ENCODE data around the gene TM2D3.
A peak's percentile ranks its signal among the peaks of the same experiment; 100 is the strongest.

Gene TM2D3

DNA sequence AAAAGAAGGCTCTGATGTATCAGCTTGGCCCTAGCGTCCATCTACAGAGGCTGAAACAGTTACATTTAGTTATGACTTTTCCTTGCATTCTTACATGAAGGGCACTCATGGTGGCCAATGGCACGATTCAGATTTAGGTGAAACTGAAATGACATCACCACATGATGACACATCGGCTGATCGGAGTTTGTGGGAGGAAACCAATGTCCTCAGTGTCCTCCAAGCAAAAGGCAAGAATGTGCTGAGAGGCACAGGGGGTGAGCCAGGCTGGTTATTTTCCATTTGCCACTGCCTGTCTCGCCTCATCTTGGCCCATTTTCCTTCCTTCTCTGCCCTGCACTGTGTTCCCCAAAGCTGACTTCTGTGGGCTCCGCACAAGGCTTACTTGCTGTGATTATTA, 37.7 kb upstream of the TM2D3 start:
- no peak for ATAC-seq
- TF ChIP-seq ZNF8 (CRISPR knock-in tag; IDR thresholded peaks at IDR 0.05) (no peak), CSDC2 (CRISPR knock-in tag; IDR thresholded peaks at IDR 0.05) (no peak)

DNA sequence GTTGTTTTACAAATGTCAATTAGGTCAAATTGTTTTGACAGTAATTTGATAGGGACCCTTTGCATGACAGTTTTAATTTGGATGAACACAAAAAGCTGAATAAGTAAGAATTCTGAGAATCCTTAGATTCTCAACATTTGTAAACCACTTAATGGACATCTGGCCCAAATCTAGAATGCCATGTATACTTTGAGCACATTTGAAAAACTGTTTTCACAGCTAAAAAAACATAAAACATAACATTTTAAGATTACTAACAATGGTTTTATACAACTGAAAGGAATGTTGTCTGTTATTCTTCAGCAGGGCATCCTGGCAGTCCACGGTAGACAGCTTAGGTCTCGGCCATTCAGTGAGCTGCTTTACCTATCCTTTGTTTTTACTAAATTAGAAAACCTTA, 34.5 kb upstream of the TM2D3 start:
- peak; percentile 78 for ATAC-seq
- TF ChIP-seq, protein P1, sequence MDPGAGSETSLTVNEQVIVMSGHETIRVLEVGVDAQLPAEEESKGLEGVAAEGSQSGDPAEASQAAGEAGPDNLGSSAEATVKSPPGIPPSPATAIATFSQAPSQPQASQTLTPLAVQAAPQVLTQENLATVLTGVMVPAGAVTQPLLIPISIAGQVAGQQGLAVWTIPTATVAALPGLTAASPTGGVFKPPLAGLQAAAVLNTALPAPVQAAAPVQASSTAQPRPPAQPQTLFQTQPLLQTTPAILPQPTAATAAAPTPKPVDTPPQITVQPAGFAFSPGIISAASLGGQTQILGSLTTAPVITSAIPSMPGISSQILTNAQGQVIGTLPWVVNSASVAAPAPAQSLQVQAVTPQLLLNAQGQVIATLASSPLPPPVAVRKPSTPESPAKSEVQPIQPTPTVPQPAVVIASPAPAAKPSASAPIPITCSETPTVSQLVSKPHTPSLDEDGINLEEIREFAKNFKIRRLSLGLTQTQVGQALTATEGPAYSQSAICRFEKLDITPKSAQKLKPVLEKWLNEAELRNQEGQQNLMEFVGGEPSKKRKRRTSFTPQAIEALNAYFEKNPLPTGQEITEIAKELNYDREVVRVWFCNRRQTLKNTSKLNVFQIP (CRISPR knock-in tag; IDR thresholded peaks at IDR 0.05; ENCODE audit: borderline replicate concordance, low read depth) = no peak
- TF ChIP-seq ZC3H10 (CRISPR knock-in tag; IDR thresholded peaks at IDR 0.05) = no peak
- TF ChIP-seq, protein P2, sequence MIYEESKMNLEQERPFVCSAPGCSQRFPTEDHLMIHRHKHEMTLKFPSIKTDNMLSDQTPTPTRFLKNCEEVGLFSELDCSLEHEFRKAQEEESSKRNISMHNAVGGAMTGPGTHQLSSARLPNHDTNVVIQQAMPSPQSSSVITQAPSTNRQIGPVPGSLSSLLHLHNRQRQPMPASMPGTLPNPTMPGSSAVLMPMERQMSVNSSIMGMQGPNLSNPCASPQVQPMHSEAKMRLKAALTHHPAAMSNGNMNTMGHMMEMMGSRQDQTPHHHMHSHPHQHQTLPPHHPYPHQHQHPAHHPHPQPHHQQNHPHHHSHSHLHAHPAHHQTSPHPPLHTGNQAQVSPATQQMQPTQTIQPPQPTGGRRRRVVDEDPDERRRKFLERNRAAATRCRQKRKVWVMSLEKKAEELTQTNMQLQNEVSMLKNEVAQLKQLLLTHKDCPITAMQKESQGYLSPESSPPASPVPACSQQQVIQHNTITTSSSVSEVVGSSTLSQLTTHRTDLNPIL (CRISPR knock-in tag; IDR thresholded peaks at IDR 0.05; ENCODE audit: low read depth) = 0 out of 2 replicates have a peak, but pooled peaks have one; percentile 23
- no peak for TF ChIP-seq ZNF70 (CRISPR knock-in tag; IDR thresholded peaks at IDR 0.05)
- TF ChIP-seq ZFP30 (CRISPR knock-in tag; IDR thresholded peaks at IDR 0.05) = no peak
- TF ChIP-seq ISL1 (CRISPR knock-in tag; IDR thresholded peaks at IDR 0.05) = peak; percentile 96
- TF ChIP-seq PPARA (CRISPR knock-in tag; IDR thresholded peaks at IDR 0.05; ENCODE audit: borderline replicate concordance) = no peak
- no peak for TF ChIP-seq TOX (CRISPR knock-in tag; IDR thresholded peaks at IDR 0.05; ENCODE audit: borderline replicate concordance)
- TF ChIP-seq RARB (CRISPR knock-in tag; IDR thresholded peaks at IDR 0.05) = no peak
- TF ChIP-seq, protein P3, sequence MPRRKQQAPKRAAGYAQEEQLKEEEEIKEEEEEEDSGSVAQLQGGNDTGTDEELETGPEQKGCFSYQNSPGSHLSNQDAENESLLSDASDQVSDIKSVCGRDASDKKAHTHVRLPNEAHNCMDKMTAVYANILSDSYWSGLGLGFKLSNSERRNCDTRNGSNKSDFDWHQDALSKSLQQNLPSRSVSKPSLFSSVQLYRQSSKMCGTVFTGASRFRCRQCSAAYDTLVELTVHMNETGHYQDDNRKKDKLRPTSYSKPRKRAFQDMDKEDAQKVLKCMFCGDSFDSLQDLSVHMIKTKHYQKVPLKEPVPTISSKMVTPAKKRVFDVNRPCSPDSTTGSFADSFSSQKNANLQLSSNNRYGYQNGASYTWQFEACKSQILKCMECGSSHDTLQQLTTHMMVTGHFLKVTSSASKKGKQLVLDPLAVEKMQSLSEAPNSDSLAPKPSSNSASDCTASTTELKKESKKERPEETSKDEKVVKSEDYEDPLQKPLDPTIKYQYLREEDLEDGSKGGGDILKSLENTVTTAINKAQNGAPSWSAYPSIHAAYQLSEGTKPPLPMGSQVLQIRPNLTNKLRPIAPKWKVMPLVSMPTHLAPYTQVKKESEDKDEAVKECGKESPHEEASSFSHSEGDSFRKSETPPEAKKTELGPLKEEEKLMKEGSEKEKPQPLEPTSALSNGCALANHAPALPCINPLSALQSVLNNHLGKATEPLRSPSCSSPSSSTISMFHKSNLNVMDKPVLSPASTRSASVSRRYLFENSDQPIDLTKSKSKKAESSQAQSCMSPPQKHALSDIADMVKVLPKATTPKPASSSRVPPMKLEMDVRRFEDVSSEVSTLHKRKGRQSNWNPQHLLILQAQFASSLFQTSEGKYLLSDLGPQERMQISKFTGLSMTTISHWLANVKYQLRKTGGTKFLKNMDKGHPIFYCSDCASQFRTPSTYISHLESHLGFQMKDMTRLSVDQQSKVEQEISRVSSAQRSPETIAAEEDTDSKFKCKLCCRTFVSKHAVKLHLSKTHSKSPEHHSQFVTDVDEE (CRISPR knock-in tag; IDR thresholded peaks at IDR 0.05) = no peak
- no peak for TF ChIP-seq ZNF8 (CRISPR knock-in tag; IDR thresholded peaks at IDR 0.05)
- TF ChIP-seq, protein P4, sequence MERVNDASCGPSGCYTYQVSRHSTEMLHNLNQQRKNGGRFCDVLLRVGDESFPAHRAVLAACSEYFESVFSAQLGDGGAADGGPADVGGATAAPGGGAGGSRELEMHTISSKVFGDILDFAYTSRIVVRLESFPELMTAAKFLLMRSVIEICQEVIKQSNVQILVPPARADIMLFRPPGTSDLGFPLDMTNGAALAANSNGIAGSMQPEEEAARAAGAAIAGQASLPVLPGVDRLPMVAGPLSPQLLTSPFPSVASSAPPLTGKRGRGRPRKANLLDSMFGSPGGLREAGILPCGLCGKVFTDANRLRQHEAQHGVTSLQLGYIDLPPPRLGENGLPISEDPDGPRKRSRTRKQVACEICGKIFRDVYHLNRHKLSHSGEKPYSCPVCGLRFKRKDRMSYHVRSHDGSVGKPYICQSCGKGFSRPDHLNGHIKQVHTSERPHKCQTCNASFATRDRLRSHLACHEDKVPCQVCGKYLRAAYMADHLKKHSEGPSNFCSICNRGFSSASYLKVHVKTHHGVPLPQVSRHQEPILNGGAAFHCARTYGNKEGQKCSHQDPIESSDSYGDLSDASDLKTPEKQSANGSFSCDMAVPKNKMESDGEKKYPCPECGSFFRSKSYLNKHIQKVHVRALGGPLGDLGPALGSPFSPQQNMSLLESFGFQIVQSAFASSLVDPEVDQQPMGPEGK (CRISPR knock-in tag; IDR thresholded peaks at IDR 0.05; ENCODE audit: borderline replicate concordance) = no peak
- TF ChIP-seq, protein P5, sequence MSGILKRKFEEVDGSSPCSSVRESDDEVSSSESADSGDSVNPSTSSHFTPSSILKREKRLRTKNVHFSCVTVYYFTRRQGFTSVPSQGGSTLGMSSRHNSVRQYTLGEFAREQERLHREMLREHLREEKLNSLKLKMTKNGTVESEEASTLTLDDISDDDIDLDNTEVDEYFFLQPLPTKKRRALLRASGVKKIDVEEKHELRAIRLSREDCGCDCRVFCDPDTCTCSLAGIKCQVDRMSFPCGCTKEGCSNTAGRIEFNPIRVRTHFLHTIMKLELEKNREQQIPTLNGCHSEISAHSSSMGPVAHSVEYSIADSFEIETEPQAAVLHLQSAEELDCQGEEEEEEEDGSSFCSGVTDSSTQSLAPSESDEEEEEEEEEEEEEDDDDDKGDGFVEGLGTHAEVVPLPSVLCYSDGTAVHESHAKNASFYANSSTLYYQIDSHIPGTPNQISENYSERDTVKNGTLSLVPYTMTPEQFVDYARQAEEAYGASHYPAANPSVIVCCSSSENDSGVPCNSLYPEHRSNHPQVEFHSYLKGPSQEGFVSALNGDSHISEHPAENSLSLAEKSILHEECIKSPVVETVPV (CRISPR knock-in tag; IDR thresholded peaks at IDR 0.05) = 0 out of 2 replicates have a peak, but pooled peaks have one; percentile 46
- no peak for TF ChIP-seq BACH2 (CRISPR knock-in tag; IDR thresholded peaks at IDR 0.05; ENCODE audit: borderline replicate concordance)
- TF ChIP-seq OSR1 (CRISPR knock-in tag; IDR thresholded peaks at IDR 0.05) = no peak
- peak; percentile 37; the same call in 1 of the 2 replicates for TF ChIP-seq TCF4 (CRISPR knock-in tag; IDR thresholded peaks at IDR 0.05; ENCODE audit: borderline replicate concordance)
- TF ChIP-seq ZFP3 (CRISPR knock-in tag; IDR thresholded peaks at IDR 0.05) = no peak
- TF ChIP-seq ESRRG (CRISPR knock-in tag; IDR thresholded peaks at IDR 0.05) = peak; percentile 13; the same call in 1 of the 2 replicates
- TF ChIP-seq SNAI2 (CRISPR knock-in tag; IDR thresholded peaks at IDR 0.05) = no peak
- TF ChIP-seq ZNF565 (CRISPR knock-in tag; conservative IDR thresholded peaks at IDR 0.05; ENCODE audit: low read depth) = no peak
- TF ChIP-seq GLIS3 (CRISPR knock-in tag; IDR thresholded peaks at IDR 0.05) = no peak
- TF ChIP-seq ARNTL (CRISPR knock-in tag; IDR thresholded peaks at IDR 0.05; ENCODE audit: borderline replicate concordance, low read depth) = no peak
- no peak for TF ChIP-seq CSDC2 (CRISPR knock-in tag; IDR thresholded peaks at IDR 0.05)

DNA sequence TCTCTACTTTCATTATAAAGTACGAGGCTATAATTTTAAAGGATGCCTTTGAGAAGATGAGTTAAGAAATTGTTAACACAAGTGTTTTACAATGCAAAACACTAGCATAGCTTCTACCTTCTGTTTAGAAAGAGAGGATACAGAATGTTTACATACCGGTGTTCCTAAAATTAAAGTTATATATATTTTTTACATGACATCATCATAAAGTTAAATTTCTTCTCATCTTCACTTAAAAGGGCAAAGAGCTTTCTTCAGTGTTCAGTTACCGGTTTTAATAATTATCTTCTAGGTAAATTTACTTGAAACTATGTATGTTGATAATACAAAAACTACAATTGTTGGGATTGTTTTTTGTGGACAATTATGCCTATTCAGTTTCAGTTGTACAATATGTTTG, 32.7 kb upstream of the TM2D3 start:
- ATAC-seq = no peak
- no peak for TF ChIP-seq PPARA (CRISPR knock-in tag; IDR thresholded peaks at IDR 0.05; ENCODE audit: borderline replicate concordance)
- no peak for TF ChIP-seq RARB (CRISPR knock-in tag; IDR thresholded peaks at IDR 0.05)
- TF ChIP-seq, protein P1 (CRISPR knock-in tag; IDR thresholded peaks at IDR 0.05; ENCODE audit: borderline replicate concordance, low read depth) = no peak
- TF ChIP-seq, protein P2 (CRISPR knock-in tag; IDR thresholded peaks at IDR 0.05; ENCODE audit: low read depth) = no peak
- TF ChIP-seq ZNF565 (CRISPR knock-in tag; conservative IDR thresholded peaks at IDR 0.05; ENCODE audit: low read depth) = no peak
- TF ChIP-seq ZNF8 (CRISPR knock-in tag; IDR thresholded peaks at IDR 0.05) = no peak
- no peak for TF ChIP-seq ZC3H10 (CRISPR knock-in tag; IDR thresholded peaks at IDR 0.05)
- no peak for TF ChIP-seq ESRRG (CRISPR knock-in tag; IDR thresholded peaks at IDR 0.05)
- TF ChIP-seq SNAI2 (CRISPR knock-in tag; IDR thresholded peaks at IDR 0.05) = no peak
- TF ChIP-seq ZFP3 (CRISPR knock-in tag; IDR thresholded peaks at IDR 0.05) = no peak
- TF ChIP-seq OSR1 (CRISPR knock-in tag; IDR thresholded peaks at IDR 0.05) = no peak
- no peak for TF ChIP-seq ZFP30 (CRISPR knock-in tag; IDR thresholded peaks at IDR 0.05)
- TF ChIP-seq BACH2 (CRISPR knock-in tag; IDR thresholded peaks at IDR 0.05; ENCODE audit: borderline replicate concordance) = no peak
- TF ChIP-seq GLIS3 (CRISPR knock-in tag; IDR thresholded peaks at IDR 0.05) = no peak
